GM11168 (cell line): Measurements from ENCODE around the gene DNAH8.

ENCODE experiments used
- in situ Hi-C: fragments of 300-500 bp; cut with MboI; formaldehyde crosslinking; loops from one replicate; pipeline ENCODE4 v1.12.0; 2022; ENCODE audit warnings: low sequenced_read_pairs; ENCODE audit not compliant: unreplicated experiment

The DNAH8 gene

GRCh38 chr6:39043776-39044175 is 328.7 kb downstream of the DNAH8 start:
- in situ Hi-C loops = no loop called here

DNA sequence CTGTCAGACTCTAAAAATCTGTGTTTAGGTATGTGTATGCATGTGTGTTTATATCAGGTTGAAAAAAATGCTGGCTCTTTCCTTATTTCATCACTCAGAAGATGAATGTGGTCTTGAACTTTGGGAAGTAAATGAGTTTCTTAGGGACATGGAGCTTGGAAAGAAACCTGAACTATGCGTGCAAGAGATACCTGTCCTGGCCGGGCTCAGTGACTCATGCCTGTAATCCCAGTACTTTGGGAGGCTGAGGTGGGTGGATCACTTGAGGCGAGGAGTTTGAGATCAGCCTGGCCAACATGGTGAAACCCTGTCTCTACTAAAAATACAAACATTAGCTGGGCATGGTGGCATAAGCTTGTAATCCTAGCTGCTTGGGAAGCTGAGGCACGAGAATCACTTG is 329.1 kb downstream of the DNAH8 start:
- in situ Hi-C loops = no loop called here

GRCh38 chr6:39047434-39048327 is 332.6 kb downstream of the DNAH8 start:
- in situ Hi-C loops = no loop called here

DNA sequence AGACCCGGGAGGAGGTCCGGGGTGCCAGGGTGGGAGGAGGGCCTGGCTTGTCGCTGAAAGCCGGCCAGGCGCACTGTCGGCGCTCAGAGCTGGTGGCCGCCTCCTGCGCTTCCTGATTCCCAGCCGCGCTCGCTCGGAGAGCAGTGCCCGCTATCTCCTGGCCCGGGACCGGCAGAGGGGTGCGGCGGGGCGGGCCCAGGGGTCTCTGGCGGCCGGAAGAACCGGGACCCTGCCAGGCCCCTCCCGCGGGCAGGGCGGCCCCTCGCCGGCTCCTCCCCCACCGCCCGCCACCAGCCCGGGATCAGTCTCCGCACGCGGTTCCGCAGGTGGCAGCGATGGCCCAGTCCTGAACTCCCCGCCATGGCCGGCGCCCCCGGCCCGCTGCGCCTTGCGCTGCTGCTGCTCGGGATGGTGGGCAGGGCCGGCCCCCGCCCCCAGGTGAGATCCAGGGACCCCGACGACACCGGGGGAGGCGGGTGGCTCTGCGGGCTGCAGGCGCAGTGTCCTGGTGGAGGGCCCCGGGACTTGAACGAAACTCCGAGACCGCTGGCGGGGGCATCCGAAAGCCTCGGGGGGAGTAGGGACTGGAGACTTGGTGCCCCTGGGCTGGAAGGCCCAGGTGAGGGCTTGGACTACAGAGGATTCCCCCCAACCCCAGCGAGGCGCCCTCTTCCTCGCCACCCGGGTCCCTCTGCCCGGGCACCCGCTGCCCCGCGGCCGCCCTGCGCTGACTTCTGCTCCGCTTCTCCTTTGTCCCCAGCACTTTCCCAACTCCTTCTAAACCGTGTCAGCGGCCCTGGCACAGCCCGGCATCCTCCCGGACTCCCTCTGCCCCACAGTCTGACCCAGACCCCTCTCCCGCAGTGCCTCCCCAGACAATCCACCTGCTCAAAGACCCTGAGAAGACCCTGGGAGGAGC is 333.6 kb downstream of the DNAH8 start, which contains the start of gene GLP1R:
Gene GLP1R (plus strand): TSS at position 301 of the 919 bp plus-strand sequence. CDS start 60 bp downstream, at position 361.
- in situ Hi-C loops = no loop called here

- in situ Hi-C loops = no loop called here
Measured at GRCh38 chr6:39049575-39050283, 334.6 kb downstream of the DNAH8 start.

- in situ Hi-C loops = no loop called here
Measured at GRCh38 chr6:39050453-39051112, 335.5 kb downstream of the DNAH8 start.

- in situ Hi-C loops = no loop called here
Measured at GRCh38 chr6:39051399-39052122, 336.4 kb downstream of the DNAH8 start.

- in situ Hi-C loops = no loop called here
Measured at GRCh38 chr6:39053016-39053624, 338.0 kb downstream of the DNAH8 start.

DNA sequence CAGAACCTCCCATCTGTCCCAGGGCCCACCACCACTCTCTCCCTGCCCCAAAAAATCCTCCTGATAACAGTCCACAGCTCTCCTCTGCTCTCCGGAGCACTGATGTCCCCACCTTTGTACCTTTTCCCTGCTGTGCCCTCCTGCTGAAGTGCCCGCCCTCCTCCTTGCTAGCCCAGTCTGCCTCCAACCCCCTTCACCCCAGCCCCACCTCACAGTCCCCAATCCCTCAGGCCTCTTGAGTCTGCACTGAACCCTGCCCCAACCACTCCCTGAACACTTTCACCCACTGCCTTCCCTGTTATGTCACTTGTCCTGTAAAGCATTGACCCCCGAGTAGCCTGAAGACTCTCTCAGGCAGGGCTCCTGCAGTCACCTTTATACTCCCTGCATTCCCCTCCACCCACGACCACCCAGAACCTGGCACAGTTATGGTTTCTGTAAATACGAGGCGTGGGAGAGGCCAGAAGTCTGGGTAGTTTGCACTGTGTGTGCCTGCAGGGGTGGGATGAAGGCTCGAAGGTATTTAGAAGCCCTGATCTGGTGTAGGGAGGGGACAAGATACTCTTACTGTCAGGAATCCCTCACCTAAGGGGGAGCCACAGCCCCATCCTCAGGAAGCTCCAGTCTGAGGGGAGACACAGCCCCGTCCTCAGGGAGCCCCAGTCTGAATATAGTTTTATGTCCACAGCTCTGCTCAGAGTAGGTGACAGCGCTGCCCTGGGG is 338.9 kb downstream of the DNAH8 start:
- in situ Hi-C loops = no loop called here

GRCh38 chr6:39054577-39055142 is 339.5 kb downstream of the DNAH8 start:
- in situ Hi-C loops = no loop called here

GRCh38 chr6:39055661-39056060 is 340.6 kb downstream of the DNAH8 start:
- in situ Hi-C loops = no loop called here

DNA sequence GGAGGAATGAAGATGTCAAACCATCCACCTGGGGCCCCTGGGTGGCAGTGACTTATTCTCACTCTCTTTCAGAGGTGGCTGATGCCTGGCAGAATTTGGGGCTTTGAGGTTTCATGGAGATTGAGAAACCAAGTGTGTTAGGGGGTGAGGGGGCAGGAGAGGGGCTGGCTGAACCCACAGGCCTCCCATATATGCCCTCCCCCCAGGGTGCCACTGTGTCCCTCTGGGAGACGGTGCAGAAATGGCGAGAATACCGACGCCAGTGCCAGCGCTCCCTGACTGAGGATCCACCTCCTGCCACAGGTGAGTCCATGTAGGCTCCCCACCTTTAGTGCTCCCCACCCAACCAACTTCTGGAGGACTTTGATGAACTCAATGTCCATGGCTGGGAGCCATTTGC is 341.1 kb downstream of the DNAH8 start:
- in situ Hi-C loops = no loop called here

DNA sequence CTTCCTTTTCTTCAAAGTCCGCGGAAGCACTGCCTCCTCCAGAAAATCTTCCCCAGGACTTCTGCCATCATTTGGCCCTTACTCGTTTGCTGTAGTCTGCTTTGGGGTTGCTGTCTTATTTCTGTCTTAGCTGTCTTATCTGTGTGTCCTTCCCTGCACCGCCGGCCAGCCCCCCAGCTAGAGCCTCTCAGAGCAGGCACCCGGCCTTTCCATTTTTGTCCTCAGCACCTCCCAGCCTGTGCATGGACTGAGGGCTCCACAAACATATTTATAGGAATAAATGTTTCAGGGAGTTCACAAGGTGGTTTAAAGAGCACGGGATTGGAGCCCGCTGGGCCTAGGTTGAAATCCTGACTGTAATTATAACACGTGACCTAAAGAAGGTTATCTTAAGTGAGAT is 341.6 kb downstream of the DNAH8 start:
- in situ Hi-C loops = no loop called here

- in situ Hi-C loops = no loop called here
Measured at GRCh38 chr6:39057251-39058155, 342.4 kb downstream of the DNAH8 start.

DNA sequence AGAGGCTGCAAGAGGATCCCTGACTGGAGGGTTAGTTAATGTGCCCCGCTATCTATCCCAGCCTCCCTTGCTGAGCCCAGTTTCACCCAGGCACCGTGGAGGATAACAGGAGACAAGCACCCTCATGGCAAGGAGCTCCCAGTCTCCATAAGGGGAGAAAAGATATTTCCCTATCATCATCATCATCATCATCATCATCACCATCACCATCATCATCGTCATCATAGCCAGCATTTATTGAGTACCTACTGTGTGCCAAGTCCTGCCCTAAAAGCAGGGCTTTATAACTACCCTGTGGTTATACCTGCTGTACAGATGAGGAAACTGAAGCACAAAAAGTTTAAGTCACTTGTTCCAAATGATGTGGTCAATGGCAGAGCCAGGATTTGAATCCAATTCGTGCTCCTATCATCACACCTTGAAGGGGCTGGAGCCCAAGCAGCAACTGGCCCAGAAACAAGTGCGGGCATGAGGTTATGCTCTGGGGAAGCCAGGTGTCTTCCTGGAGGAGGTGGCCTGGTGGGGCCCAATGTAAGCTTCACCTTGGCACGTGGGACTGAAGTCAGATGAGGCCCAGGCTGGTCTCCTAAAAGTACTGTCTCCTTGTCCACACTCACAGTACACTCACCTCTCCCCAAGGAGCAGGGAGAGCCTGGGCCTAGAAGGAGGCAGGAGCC is 343.5 kb downstream of the DNAH8 start:
- in situ Hi-C loops = no loop called here
